ENCODE measurements around the gene NDST3.

DNA sequence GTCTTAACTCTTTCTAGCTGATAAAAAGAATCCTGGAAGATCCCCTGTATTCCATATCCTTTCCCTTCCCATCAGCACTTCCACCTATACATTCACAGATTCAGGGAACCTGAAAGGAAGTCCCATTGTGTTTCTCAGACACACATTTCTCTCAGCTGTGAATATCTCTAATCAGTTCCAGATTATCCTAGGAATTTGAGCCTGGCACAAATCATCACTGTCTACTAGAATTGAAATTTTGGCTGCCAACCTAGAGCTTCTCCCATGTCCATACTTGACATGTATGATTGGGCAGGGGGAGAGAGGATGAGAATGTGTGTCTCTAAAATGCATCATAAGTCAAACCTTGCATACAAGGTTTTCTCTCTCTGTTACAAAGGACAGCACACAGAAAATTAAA is 53.1 kb downstream of the NDST3 start:
- TF ChIP-seq FOXM1 (IDR thresholded peaks at IDR 0.05; ENCODE audit: borderline replicate concordance) (no peak), TARDBP (IDR thresholded peaks at IDR 0.05) (no peak), LEF1 (IDR thresholded peaks at IDR 0.05; ENCODE audit: borderline replicate concordance) (no peak), ARNT (IDR thresholded peaks at IDR 0.05) (no peak), FOXA1 (IDR thresholded peaks at IDR 0.05) (no peak), NFRKB (IDR thresholded peaks at IDR 0.05) (no peak), BHLHE40 (IDR thresholded peaks at IDR 0.05; ENCODE audit: borderline replicate concordance) (no peak), SP1 (IDR thresholded peaks at IDR 0.05) (no peak), FOXK2 (IDR thresholded peaks at IDR 0.05) (no peak), L3MBTL2 (conservative IDR thresholded peaks at IDR 0.05) (no peak), ZNF384 (IDR thresholded peaks at IDR 0.05) (no peak), HDGF (IDR thresholded peaks at IDR 0.05; ENCODE audit: borderline replicate concordance) (no peak)
- TF ChIP-seq, protein P1, sequence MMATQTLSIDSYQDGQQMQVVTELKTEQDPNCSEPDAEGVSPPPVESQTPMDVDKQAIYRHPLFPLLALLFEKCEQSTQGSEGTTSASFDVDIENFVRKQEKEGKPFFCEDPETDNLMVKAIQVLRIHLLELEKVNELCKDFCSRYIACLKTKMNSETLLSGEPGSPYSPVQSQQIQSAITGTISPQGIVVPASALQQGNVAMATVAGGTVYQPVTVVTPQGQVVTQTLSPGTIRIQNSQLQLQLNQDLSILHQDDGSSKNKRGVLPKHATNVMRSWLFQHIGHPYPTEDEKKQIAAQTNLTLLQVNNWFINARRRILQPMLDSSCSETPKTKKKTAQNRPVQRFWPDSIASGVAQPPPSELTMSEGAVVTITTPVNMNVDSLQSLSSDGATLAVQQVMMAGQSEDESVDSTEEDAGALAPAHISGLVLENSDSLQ (IDR thresholded peaks at IDR 0.05): no peak
